GM12801 (cell line): Measurements from ENCODE around the gene MYH7.

Experiments used
- TF ChIP-seq, protein P1 (sequence below): IDR thresholded peaks from one replicate; pipeline ENCODE4 v1.5.1; 2011; ENCODE audit warnings: control low read depth; ENCODE audit not compliant: insufficient read length; ENCODE audit errors: extremely low read depth

The MYH7 gene

DNA sequence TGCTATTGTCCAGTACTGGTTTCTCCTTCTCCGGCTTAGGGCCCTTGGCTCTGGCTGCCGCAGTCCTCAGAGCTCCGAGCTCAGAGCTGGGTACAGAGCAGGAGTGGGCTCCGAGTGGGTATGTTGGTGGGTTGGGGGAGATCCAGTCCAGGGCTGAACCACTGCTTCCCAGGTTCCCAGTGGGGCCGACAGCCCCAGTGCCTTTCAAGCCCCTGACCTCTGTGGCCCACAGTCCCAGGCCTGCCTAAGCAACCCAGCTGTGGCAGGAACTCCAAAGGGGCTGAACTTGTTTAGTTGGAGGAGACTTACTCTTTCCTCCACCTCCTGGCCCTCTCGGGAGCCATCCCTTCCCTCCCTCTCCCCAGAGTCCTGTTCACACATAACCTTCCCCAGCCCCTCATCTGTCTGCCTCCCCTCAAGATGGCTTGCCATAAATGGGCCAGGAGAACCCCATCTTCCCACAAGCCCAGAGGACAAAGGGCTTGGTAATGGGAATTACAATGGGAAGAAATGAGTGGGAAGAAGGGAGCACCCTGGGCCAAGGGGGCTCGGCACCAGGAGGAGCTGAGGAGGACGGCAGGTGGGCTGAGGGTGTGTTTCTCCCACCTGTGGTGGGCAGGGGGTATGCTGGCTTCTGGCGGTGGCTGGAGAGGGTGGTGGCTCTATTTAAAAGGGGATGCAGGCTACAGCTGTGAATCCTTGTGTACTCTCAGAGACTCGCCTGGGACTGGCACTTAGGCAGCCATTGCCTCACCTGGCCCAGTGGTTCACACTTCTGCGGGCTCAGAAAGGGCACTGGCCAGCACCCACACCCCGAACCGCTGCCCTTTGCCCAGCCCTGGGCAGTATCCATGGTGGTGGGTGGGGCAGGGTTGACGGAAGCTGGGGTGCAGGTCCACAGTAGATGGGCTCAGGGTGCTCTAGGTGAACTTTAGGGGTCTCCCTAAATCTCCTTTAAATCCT, 23.6 kb downstream of the MYH7 start:
- TF ChIP-seq, protein P1, sequence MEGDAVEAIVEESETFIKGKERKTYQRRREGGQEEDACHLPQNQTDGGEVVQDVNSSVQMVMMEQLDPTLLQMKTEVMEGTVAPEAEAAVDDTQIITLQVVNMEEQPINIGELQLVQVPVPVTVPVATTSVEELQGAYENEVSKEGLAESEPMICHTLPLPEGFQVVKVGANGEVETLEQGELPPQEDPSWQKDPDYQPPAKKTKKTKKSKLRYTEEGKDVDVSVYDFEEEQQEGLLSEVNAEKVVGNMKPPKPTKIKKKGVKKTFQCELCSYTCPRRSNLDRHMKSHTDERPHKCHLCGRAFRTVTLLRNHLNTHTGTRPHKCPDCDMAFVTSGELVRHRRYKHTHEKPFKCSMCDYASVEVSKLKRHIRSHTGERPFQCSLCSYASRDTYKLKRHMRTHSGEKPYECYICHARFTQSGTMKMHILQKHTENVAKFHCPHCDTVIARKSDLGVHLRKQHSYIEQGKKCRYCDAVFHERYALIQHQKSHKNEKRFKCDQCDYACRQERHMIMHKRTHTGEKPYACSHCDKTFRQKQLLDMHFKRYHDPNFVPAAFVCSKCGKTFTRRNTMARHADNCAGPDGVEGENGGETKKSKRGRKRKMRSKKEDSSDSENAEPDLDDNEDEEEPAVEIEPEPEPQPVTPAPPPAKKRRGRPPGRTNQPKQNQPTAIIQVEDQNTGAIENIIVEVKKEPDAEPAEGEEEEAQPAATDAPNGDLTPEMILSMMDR: no peak

- TF ChIP-seq, protein P1: no peak
These were observed 25.4 kb downstream of the MYH7 start for GRCh38 chr14:23409966-23410635.

DNA sequence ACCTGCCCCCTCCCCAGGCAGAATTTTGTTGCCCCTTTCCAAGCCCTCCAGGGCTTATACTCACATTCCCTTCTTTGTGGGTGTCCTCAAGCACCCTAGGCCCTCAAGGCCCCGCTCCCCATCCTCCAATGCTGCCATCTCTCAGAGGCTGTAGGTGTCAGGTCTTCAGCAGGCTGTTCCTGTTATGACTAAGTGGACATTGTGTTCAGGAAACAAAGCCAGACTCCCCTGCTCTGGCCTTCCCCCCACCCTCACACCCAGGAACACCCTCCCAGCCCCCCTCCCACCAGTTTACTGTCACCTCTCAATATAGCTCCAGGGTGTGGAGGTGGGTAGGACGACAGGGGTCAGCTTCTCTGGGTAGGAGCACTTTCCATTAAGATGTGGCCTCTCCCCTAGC, 26.0 kb downstream of the MYH7 start:
- TF ChIP-seq, protein P1: no peak

GRCh38 chr14:23408307-23408630, 27.2 kb downstream of the MYH7 start:
- TF ChIP-seq, protein P1: no peak

- TF ChIP-seq, protein P1: no peak
These were observed 27.7 kb downstream of the MYH7 start, which contains the start of gene MYH6 for GRCh38 chr14:23407516-23408306. Gene MYH6, minus strand, starts transcription at chr14:23408273. Its CDS starts 1,050 bp downstream, at chr14:23407223.

GRCh38 chr14:23406725-23407355, 28.6 kb downstream of the MYH7 start:
- TF ChIP-seq, protein P1: no peak
